NCI-H526 (cell line): ENCODE measurements around the gene CHTF8.
"Not testable (repeated sequence)": the region's sequence is repeated elsewhere in the genome, so short reads cannot be mapped to it uniquely, and the experiment has no call there.

Source experiments
- DNase-seq, 2 experiments: peaks; one replicate each; lab custom pipeline; 2025; lab: John Stamatoyannopoulos, UW

The CHTF8 gene

GRCh38 chr16:69138608-69139007 lies 6.2 kb upstream of the CHTF8 start:
- DNase-seq = no peak

- no peak for DNase-seq
Observed at GRCh38 chr16:69133373-69133954, 1.1 kb upstream of the CHTF8 start.

GRCh38 chr16:69131839-69132423 lies 457 bp downstream of the CHTF8 start:
- peak; percentile 9 to 80 for DNase-seq

DNA sequence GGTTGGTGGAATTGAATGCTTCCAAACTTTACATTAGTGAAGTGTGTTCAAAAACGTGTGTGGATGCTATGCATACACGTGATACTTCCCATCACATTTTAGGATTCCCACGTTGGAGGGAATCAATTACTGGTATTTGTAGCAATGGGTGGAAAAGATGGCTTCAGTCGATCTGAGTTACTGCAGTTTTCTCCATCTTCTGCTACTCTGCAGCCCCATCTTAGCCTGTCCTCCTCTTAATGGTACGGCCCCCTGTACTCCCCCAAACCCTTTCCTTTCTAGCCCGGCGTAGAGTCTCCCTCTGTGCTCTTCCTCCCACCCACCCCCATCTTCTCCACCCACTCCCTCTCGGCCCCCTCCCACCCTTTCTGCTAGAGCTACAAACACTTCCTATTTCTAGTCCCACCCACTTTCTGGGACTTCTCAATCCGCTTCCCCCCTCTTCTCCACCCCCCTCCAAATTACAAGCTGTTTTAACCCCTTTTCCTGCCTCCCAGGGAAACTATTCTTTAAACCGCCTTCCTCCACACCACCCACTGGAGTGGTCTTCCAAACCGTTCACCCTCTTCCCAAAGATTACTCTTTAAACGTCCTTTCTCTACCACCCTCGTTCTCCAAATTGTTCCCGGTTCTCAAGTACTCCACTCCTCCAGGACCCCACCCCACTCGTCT lies 1.1 kb downstream of the CHTF8 start:
- DNase-seq = peak in 1 of 2 experiments; percentile 8

GRCh38 chr16:69130461-69130860 lies 1.9 kb downstream of the CHTF8 start:
- DNase-seq = no peak

GRCh38 chr16:69127966-69128510 lies 4.3 kb downstream of the CHTF8 start:
- no peak for DNase-seq

- DNase-seq = not testable (repeated sequence)
Observed at GRCh38 chr16:69126801-69127200, 5.6 kb downstream of the CHTF8 start.

- no peak for DNase-seq
Observed at GRCh38 chr16:69126221-69126620, 6.2 kb downstream of the CHTF8 start.

GRCh38 chr16:69124961-69125360 lies 7.4 kb downstream of the CHTF8 start:
- DNase-seq = not testable (repeated sequence)

DNA sequence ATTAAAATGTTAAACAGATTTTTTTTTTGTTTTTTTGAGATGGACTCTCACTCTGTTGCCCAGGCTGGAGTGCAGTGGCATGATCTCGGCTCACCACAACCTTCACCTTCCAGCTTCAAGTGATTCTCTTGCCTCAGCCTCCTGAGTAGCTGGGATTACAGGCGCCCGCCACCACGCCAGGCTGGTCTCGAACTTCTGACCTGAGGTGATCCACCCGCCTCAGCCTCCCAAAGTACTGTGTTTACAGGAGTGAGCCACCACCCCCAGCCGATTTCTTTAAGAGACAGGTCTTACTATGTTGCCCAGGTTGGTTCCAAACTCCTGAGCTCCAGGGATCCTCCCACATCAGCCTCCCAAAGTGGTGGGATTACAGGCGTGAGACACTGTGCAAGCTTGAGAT lies 8.0 kb downstream of the CHTF8 start:
- not testable (repeated sequence) for DNase-seq

DNA sequence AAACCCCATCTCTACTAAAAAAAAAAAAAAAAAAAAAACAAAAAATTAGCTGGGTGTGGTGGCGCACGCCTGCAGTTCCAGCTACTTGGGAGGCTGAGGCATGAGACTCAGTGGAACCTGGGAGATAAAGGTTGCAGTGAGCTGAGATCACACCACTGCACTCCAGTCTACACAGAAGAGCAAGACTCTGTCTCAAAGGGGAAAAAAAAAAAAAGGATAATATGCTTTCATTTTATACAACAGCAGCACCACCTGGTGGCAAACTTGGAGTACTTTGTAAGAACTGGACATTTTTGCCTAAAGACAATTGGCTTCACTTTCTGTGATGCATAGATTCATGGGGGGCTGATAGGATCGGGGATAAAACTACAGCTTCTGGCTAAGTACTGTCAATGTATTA lies 8.5 kb downstream of the CHTF8 start:
- DNase-seq = peak; percentile 65

GRCh38 chr16:69120096-69120664 lies 12.2 kb downstream of the CHTF8 start:
- DNase-seq = no peak

- no peak for DNase-seq
Observed at GRCh38 chr16:69119536-69119935, 12.9 kb downstream of the CHTF8 start.

- no peak for DNase-seq
Observed at GRCh38 chr16:69118994-69119393, 13.4 kb downstream of the CHTF8 start.

- no peak for DNase-seq
Observed at GRCh38 chr16:69118468-69118867, 13.9 kb downstream of the CHTF8 start.

GRCh38 chr16:69116906-69117305 lies 15.5 kb downstream of the CHTF8 start:
- no peak for DNase-seq

DNA sequence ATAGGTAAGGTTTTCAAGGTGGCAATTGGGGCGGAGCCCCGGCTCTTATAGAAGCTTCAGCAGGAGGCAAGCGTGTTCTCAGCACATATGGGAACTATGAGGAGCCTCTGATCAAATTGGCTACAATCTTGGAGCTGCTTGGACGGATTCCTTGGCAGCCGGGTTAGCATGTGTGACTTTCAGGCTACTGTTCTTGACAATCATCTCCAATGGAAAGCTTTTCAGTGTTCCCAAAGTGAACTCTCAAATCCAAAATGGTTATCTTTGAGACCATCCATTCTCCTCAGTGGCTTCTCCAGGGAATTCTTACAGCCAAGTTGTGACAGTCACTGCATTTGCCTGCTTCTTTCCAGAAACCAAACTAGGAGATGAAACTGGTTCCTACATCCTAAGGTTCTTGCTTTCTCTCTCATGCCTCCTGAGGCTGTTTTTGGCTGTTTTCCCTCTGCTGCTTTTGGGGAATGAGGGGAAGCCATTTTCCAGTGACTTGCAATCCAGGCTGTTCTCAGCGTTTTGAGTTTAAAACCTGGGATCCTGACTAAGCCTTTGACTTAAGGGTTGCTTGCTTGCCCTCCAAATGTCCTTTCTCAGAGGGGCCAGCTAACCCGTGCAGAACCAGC lies 16.0 kb downstream of the CHTF8 start:
- DNase-seq = no peak

- DNase-seq = no peak
Observed at GRCh38 chr16:69115837-69116236, 16.6 kb downstream of the CHTF8 start.

DNA sequence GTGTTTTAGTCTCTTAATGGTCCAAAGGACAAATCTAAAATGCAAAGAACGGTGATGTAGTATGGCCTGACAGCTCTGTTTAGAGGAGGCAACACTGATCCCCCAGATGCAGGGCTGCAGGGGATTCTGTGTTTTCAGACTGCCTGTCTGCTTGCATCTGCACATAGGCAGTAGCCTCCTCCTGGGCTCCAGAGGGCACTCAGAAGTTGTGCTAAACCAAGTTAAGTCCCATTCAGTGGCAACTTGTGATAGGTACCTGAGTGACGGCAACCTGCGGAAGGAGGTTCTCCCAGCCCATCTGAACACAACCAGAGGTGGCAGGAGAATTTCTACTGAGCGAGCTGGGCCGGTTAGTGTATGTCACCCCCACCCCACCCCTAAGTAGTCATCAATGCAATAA lies 17.0 kb downstream of the CHTF8 start:
- no peak for DNase-seq

- DNase-seq = no peak
Observed at GRCh38 chr16:69114976-69115355, 17.4 kb downstream of the CHTF8 start.

DNA sequence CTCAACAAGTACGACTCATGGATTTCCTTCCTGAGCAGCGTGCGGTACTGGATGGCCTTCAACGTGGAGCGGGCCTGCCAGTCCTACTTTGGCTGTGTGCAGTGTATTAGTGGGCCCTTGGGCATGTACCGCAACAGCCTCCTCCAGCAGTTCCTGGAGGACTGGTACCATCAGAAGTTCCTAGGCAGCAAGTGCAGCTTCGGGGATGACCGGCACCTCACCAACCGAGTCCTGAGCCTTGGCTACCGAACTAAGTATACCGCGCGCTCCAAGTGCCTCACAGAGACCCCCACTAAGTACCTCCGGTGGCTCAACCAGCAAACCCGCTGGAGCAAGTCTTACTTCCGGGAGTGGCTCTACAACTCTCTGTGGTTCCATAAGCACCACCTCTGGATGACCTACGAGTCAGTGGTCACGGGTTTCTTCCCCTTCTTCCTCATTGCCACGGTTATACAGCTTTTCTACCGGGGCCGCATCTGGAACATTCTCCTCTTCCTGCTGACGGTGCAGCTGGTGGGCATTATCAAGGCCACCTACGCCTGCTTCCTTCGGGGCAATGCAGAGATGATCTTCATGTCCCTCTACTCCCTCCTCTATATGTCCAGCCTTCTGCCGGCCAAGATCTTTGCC lies 17.9 kb downstream of the CHTF8 start:
- no peak for DNase-seq

DNA sequence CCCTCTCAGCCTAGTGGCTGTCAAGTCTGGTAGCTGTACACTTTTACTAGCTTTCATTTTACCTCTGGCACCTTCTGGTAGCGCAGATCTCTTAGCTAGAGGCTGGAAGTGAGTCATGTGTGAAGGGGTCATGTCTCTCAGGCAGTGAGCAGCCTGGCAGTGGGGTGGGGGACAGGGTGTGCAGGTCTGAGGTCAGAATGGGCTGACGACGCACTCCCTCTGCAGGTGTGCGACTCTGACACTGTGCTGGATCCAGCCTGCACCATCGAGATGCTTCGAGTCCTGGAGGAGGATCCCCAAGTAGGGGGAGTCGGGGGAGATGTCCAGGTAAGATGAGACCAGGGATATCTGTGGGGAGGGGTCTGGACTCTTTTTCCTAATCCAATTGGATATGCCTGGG lies 19.2 kb downstream of the CHTF8 start:
- DNase-seq = no peak
